SKM-1 (cell line): ENCODE measurements around the gene ZFYVE19.
A peak's percentile ranks its signal among the peaks of the same experiment; 100 is the strongest.

Experiments used
- DNase-seq: peaks from one replicate; lab custom pipeline; 2025; ENCODE audit not compliant: unreplicated experiment; lab: John Stamatoyannopoulos, UW

ZFYVE19 gene

DNA sequence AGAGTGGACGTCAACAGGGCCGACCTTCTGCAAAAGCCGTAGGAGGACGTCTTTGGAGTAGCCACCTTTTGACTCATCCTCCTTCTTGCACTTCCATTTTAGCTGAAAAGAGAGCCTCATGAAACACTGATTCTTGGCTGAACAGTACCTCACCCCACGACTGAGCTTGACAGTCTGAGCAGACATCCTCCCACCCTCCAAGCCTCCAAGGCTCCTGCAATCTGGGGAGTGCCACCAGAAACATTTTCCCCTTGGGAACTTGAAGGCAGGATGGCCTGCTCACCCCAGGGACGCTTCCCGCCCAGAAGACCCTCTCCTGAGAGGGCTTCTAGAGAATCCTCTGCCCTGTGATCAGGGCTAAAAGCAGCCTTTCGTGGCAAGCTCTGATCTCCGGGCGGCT, 31.9 kb upstream of the ZFYVE19 start:
- DNase-seq: no peak

DNA sequence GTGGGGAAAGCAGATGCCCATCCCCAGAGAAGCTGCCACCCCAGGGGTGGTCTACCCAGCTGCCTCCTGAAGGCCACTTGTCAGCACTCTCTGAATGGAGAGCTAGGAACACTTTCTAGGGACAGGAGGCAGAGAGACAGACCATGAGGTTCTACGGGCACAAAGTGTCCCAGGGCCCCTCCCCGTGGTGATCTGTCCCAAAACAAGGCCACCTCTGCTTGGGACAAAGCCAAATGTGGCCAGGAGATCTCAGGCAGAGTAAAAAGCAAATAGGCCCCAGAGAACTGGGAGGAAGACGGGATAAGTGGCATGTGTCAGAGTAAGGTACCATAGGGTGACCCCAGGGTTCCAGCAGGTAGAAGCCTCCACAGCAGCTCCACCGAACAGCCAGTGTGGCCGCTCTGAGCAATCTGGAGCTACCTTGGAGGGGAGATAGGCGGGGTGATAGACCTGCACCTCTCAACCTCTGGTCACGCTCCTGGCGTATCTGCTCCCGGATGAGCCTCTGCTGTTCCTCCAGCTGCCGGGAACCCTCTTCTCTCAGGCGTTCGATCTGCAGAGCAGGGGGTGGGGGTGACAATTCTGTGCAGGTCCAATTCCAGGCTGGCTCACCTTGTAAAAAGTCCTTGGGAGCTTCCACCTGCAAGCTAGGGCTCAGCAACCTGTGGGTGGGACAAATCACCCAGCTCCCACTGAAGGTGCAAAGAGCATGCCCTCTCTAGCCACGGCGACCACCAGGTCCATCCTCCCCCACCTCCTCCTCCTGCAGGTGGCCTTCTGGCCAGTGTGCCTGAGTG, 31.0 kb upstream of the ZFYVE19 start:
- no peak for DNase-seq

- no peak for DNase-seq
Measured at GRCh38 chr15:40776537-40777141, 30.2 kb upstream of the ZFYVE19 start.

DNA sequence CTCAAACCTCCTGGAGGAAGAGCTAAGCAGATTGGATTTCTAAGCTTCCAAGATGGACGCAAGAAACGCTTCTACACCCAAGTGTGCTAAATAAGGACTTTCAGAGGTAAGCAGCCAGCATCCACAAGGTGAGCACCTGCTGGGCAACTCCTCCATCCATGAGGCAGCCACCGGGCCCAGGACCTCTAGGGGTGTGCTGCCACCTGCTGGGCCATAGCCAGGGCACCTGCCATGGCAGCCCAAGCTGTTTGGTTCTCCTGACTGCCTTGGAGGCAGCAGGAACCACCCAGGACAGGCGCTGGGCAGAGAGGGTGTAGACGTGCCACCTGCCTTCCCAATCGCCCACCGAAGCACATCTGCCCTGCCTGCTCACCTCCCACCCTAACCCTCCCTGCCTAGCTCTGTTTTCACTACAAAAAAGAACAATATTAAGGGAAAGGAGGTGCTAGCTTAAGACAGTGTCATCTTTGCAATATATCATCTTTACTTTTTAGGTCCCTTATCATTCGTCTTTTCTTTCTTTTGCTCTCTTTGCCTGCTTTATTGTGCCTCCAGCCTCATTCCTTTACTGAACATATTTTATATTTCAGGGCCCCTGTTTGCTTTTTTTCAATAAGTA, 24.2 kb upstream of the ZFYVE19 start:
- peak; percentile 16 for DNase-seq

DNA sequence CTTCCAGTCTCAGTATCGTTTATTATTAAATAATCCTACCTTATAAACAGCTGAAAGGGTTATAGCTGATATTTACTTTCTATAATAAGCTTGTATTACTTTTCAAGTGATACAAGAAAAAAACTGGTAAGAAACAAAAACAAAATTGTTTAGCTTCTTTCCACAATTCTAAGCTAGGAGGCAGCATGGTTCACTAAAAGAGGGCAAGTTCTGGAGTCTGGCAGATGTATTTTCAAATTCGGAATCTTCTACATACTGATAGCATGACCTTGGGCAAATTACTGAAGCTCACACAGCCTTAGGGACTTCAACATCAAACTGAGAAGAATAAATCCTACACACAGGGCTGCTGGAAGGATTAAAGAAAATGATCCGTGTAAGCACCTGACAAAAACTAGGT, 21.7 kb upstream of the ZFYVE19 start:
- DNase-seq: no peak

DNA sequence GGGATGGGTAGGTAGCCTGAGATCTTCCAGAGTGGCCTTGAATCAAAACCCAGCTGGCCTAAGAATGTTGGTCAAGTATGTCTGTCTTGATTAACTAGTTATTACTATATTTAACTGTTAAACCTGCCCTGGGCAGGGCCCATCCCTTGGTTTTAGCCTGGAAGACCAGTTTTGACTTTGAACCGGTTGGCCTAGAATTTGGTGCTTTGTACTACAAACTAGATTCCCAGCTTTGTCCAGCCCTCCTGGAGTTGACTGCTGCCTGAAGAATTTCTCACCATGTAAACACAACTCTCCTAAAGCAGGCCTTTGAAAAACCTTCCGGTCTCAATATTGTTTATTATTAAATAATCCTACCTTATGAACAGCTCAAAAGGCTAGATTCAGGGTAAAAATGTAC, 21.1 kb upstream of the ZFYVE19 start:
- no peak for DNase-seq

- DNase-seq: peak; percentile 50
Measured at GRCh38 chr15:40787344-40787841, 19.5 kb upstream of the ZFYVE19 start.

GRCh38 chr15:40787991-40788390, 18.9 kb upstream of the ZFYVE19 start:
- DNase-seq: no peak

GRCh38 chr15:40789119-40789518, 17.8 kb upstream of the ZFYVE19 start:
- no peak for DNase-seq

DNA sequence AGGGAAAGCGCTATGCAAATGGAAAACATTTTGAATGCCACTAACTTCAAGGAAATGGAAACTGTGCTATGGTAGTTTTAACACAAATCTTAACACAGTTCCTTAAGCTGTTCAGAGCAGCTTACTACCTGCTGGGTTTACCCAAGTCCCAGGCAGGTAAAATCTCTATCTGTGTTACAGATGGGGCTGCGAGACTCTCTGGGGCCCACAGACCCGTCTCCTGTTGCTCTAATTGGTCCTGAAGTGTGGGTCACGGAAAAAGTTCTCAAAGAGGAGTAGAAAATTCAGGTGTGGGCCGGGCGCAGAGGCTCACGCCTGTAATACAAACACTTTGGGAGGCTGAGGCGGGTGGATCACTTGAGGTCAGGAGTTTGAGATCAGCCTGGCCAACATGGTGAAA, 16.9 kb upstream of the ZFYVE19 start:
- DNase-seq: no peak

DNA sequence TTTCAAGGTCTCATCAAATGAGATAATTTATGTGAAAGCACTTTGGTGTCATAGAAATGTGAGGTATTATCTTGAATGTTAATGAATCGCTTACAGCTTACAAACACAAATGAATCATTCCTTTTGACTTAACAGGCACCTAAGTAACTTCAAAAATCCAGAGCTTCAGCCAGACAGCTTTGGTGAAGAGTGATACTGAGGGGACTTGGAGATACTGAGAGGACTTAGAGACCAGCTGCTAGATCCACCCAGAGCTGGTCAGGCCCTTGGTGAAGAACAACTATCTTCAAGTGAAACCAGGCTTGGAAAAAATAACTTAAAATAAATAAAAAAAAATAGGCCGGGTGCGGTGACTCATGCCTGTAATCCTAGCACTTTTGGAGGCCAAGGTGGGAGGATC, 16.2 kb upstream of the ZFYVE19 start:
- no peak for DNase-seq

GRCh38 chr15:40792394-40792793, 14.5 kb upstream of the ZFYVE19 start:
- no peak for DNase-seq

GRCh38 chr15:40793216-40793989, 13.5 kb upstream of the ZFYVE19 start:
- no peak for DNase-seq

GRCh38 chr15:40796041-40796440, 10.8 kb upstream of the ZFYVE19 start:
- DNase-seq: no peak

- no peak for DNase-seq
Measured at GRCh38 chr15:40796512-40796911, 10.4 kb upstream of the ZFYVE19 start.

DNA sequence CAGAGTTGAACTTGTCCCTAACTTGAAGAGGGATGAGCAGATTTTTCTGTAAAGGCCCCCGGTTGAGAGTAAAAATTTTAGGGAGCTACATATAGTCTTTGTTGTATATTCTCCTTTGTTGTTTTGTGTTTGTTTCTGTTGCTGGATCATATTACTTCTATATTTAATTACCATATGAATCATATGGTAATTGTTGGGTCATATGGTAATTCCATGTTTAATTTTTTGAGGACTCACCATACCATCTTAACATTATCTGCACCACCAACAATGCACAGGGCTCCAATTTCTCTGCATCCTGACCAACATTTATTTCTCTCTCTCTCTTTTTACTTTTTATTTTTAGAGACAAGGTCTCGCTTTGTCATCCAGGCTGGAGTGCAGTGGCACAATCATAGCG, 7.4 kb upstream of the ZFYVE19 start:
- DNase-seq: no peak

GRCh38 chr15:40803076-40803475, 3.8 kb upstream of the ZFYVE19 start:
- no peak for DNase-seq

DNA sequence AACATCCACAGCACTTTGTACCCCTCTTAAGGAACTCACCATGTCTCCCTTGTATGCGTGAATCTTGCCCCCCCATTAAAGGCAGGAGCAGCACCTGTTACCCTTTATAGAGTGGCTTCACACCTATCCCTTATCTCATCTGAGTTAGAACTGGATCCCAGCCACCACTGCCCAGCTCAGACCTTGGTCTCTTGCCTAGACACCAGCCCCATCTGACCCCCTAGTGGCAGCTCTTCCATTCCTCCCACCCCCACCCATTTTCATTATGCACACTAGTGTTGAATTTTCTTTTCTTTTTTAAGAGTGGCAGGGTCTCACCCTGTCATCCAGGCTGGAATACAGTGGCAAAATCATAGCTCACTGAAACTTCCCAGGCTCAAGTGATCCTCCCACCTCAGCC, 3.2 kb upstream of the ZFYVE19 start:
- DNase-seq: no peak

GRCh38 chr15:40806672-40807027, 239 bp upstream of the ZFYVE19 start:
- no peak for DNase-seq

GRCh38 chr15:40807888-40808461, 1.1 kb downstream of the ZFYVE19 start:
- DNase-seq: no peak

GRCh38 chr15:40808861-40809450, 2.1 kb downstream of the ZFYVE19 start:
- DNase-seq: no peak
